SK-N-SH (cell line): ENCODE data around the gene TSKS.

Source experiments
- CHD2 ChIP-seq: fragments of 150-350 bp; IDR thresholded peaks from 2 replicates; pipeline ENCODE4 v1.6.1; 2018; ENCODE audit warnings: low read length; ENCODE audit not compliant: partially characterized antibody
- CTCF ChIP-seq: fragments of 200-600 bp; sonication (generic); IDR thresholded peaks from 2 replicates; pipeline ENCODE4 v1.6.1; 2017; ENCODE audit warnings: antibody characterized with exemption, mild to moderate bottlenecking, moderate library complexity
- GATA2 ChIP-seq: sonication (generic); formaldehyde crosslinking; IDR thresholded peaks from 2 replicates; pipeline ENCODE4 v1.5.0; 2020; ENCODE audit warnings: mild to moderate bottlenecking, missing genetic modification reagents
- NRF1 ChIP-seq: IDR thresholded peaks from 2 replicates; pipeline ENCODE4 v1.6.1; 2012; ENCODE audit warnings: low read depth, mild to moderate bottlenecking, low read length
- POLR2AphosphoS5 ChIP-seq: IDR thresholded peaks from 2 replicates; pipeline ENCODE4 v1.6.1; 2012; ENCODE audit warnings: low read depth, low read length
- RAD21 ChIP-seq: IDR thresholded peaks from 2 replicates; pipeline ENCODE4 v1.6.1; 2012; ENCODE audit warnings: mild to moderate bottlenecking, low read length
- RFX5 ChIP-seq: IDR thresholded peaks from 2 replicates; pipeline ENCODE4 v1.6.1; 2012; ENCODE audit warnings: mild to moderate bottlenecking, improper control_type of control experiment, low read length
- TAF1 ChIP-seq: IDR thresholded peaks from 2 replicates; pipeline ENCODE4 v1.6.1; 2012; ENCODE audit warnings: low read depth, mild to moderate bottlenecking, low read length, moderate library complexity, borderline replicate concordance
- TCF12 ChIP-seq: IDR thresholded peaks from 2 replicates; pipeline ENCODE4 v1.4.0; 2012
- TF ChIP-seq, protein P1 (sequence below): IDR thresholded peaks from 2 replicates; pipeline ENCODE4 v1.4.0; 2012; ENCODE audit warnings: low read depth
- TF ChIP-seq, protein P2 (sequence below): IDR thresholded peaks from 2 replicates; pipeline ENCODE4 v1.4.0; 2012; ENCODE audit warnings: low read depth, borderline replicate concordance
- TF ChIP-seq, protein P3 (sequence below): IDR thresholded peaks from 2 replicates; pipeline ENCODE4 v1.6.1; 2012; ENCODE audit warnings: mild to moderate bottlenecking, low read depth, low read length, moderate library complexity

DNA sequence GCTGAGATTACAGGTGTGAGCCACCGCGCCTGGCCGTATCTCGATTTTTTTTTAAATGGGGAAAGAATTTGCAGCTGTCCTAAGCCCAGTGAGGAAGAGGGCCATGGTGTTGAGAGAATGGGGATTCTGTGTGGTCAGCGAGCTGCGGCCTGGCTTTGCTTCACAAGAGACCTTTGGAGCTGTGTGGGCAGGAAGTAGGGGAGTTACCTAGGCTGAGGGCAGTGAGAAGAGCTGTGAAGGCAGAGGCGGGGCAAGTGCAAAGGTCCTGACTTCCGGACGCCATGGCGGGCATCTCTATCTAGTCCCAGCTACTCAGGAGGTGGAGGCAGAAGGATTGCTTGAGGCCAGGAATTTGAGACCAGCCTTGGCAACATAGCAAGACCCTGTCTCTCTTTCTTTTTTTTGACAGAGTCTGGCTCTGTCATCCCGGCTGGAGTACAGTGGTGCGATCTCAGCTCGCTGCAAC lies 8.6 kb upstream of the TSKS start:
- TF ChIP-seq, protein P1, sequence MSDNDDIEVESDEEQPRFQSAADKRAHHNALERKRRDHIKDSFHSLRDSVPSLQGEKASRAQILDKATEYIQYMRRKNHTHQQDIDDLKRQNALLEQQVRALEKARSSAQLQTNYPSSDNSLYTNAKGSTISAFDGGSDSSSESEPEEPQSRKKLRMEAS: no peak
- TF ChIP-seq RFX5: no peak
- no peak for TF ChIP-seq POLR2AphosphoS5
- TF ChIP-seq CHD2: no peak
- TF ChIP-seq TAF1: no peak
- no peak for TF ChIP-seq CTCF
- TF ChIP-seq TCF12: no peak
- TF ChIP-seq, protein P2, sequence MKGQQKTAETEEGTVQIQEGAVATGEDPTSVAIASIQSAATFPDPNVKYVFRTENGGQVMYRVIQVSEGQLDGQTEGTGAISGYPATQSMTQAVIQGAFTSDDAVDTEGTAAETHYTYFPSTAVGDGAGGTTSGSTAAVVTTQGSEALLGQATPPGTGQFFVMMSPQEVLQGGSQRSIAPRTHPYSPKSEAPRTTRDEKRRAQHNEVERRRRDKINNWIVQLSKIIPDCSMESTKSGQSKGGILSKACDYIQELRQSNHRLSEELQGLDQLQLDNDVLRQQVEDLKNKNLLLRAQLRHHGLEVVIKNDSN: no peak
- TF ChIP-seq, protein P3, sequence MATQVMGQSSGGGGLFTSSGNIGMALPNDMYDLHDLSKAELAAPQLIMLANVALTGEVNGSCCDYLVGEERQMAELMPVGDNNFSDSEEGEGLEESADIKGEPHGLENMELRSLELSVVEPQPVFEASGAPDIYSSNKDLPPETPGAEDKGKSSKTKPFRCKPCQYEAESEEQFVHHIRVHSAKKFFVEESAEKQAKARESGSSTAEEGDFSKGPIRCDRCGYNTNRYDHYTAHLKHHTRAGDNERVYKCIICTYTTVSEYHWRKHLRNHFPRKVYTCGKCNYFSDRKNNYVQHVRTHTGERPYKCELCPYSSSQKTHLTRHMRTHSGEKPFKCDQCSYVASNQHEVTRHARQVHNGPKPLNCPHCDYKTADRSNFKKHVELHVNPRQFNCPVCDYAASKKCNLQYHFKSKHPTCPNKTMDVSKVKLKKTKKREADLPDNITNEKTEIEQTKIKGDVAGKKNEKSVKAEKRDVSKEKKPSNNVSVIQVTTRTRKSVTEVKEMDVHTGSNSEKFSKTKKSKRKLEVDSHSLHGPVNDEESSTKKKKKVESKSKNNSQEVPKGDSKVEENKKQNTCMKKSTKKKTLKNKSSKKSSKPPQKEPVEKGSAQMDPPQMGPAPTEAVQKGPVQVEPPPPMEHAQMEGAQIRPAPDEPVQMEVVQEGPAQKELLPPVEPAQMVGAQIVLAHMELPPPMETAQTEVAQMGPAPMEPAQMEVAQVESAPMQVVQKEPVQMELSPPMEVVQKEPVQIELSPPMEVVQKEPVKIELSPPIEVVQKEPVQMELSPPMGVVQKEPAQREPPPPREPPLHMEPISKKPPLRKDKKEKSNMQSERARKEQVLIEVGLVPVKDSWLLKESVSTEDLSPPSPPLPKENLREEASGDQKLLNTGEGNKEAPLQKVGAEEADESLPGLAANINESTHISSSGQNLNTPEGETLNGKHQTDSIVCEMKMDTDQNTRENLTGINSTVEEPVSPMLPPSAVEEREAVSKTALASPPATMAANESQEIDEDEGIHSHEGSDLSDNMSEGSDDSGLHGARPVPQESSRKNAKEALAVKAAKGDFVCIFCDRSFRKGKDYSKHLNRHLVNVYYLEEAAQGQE: no peak
- TF ChIP-seq NRF1: no peak
- no peak for TF ChIP-seq RAD21
- TF ChIP-seq GATA2 (CRISPR knock-in tag): no peak
